Cardiac fibroblast (primary cell): ENCODE data around the gene AAGAB.

Source experiments
- DNase-seq, 2 donors: peaks; one replicate each; pipeline versions ENCODE4 v3.0.0 to v3.0.0-alpha.2; 2010; ENCODE audit warnings: low read depth in 2 of 2
- H3K4me3 ChIP-seq, 2 donors: replicated peaks in 1 of 2; 1 replicate in 1 of 2; 2 replicates in 1 of 2; pipeline ENCODE4 v1.5.1; 2011; ENCODE audit warnings: low read depth in 2 of 2, low read length in 2 of 2, mild to moderate bottlenecking in 2 of 2, moderate library complexity in 1 of 2
- TF ChIP-seq, protein P1 (sequence below): IDR thresholded peaks from one replicate; pipeline ENCODE4 v1.5.1; 2011; ENCODE audit warnings: low read depth, mild to moderate bottlenecking, low read length, inconsistent platforms

The AAGAB gene, protein sequence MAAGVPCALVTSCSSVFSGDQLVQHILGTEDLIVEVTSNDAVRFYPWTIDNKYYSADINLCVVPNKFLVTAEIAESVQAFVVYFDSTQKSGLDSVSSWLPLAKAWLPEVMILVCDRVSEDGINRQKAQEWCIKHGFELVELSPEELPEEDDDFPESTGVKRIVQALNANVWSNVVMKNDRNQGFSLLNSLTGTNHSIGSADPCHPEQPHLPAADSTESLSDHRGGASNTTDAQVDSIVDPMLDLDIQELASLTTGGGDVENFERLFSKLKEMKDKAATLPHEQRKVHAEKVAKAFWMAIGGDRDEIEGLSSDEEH

DNA sequence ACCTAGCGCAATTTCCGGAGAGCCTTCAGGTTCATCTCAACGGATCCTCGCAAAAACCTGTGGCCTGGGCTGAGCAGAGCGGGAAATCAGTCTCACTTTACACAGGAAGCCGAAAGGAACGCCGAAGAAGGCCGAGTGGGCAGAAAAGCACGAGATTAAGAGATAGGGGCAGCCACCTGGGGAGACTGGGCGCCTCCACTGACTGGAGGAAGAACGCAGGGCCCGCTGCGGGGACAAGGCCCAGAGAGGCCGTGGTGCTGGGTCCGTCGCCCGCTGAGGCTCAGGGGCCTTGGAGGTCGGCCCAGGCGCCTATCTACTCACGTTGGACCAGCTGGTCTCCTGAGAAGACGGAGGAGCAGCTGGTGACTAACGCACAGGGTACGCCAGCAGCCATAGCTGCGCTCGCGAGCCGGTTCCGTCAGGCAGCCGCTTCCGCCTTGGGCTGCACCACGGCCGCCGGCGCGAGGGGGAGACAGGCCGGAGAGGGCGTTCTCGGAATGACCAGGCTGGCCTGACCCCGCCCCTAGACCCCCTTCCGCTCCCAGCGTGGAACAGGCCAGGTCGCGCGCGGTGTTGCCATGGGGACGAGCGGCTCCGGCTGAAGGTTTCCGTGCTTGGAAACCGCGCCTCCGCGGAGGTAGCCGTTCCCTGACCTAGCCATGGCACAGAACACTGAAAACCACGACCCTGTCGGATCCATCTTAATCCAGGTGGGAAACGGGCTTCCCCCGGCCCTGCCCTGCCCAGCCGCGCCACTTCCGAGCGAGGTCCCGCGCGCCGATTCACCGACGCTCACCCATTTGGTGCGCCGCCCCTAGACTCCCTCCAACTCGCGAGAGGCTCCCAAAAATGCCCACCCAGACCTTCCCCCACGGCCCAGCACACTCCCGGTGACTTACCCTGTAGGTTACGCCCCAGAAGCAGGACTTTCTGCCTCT is at the start of gene AAGAB, which contains the start of gene IQCH:
Gene AAGAB, minus strand, starts transcription at position 424 of the 938 bp plus-strand sequence. Its CDS starts 30 bp downstream, at position 394.
Gene IQCH, plus strand, starts transcription at position 549 of the 938 bp plus-strand sequence. Its CDS starts 111 bp downstream, at position 660.
- TF ChIP-seq, protein P1, sequence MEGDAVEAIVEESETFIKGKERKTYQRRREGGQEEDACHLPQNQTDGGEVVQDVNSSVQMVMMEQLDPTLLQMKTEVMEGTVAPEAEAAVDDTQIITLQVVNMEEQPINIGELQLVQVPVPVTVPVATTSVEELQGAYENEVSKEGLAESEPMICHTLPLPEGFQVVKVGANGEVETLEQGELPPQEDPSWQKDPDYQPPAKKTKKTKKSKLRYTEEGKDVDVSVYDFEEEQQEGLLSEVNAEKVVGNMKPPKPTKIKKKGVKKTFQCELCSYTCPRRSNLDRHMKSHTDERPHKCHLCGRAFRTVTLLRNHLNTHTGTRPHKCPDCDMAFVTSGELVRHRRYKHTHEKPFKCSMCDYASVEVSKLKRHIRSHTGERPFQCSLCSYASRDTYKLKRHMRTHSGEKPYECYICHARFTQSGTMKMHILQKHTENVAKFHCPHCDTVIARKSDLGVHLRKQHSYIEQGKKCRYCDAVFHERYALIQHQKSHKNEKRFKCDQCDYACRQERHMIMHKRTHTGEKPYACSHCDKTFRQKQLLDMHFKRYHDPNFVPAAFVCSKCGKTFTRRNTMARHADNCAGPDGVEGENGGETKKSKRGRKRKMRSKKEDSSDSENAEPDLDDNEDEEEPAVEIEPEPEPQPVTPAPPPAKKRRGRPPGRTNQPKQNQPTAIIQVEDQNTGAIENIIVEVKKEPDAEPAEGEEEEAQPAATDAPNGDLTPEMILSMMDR, result no peak
- H3K4me3 ChIP-seq, result peak within 1 kb of the TSS; percentile 97 to 98
- DNase-seq, result peak; percentile 98 to 99

DNA sequence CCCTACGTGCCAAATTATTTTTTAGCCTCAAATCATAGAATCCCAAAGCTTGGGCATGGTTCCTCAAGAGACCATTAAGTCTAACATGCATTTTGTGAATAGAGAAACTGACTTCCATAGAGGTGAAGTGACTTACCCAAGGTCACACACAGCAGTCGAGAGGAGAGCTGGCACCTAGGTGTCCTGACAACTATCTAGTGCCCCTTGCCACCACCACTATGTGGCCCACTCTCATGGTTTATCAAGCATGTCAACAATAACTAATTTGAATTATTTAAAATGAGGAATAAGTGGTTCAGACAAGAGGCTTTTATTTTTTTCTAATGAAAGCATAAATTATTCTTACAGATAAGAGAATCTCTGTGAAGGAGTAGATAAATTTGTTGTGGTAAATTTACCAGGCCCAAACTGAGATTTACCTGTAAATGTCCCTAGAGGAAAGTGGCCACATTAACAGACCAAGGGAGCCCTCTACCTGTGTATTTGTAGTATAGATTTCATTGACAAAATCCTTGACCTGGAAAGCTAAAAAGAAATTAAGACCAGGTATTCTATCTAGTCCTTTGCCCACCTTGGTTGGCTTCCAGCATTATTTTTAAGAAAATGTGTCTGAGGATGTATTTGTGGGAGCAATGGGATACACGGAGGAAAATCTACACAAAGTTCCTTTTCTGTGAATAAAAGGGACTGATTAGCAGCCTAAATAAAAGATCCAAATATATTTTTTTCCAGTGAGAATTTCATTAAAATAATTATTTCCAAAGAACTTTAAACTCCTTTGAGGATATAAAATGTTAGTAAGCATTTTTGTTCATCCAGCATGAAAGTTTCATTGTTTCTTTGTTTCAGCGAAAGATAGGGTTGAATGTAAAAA is 49.3 kb upstream of the AAGAB start:
- TF ChIP-seq, protein P1, result peak; percentile 30
- H3K4me3 ChIP-seq, result no peak overlapping the region
- peak; percentile 55 to 61 for DNase-seq

DNA sequence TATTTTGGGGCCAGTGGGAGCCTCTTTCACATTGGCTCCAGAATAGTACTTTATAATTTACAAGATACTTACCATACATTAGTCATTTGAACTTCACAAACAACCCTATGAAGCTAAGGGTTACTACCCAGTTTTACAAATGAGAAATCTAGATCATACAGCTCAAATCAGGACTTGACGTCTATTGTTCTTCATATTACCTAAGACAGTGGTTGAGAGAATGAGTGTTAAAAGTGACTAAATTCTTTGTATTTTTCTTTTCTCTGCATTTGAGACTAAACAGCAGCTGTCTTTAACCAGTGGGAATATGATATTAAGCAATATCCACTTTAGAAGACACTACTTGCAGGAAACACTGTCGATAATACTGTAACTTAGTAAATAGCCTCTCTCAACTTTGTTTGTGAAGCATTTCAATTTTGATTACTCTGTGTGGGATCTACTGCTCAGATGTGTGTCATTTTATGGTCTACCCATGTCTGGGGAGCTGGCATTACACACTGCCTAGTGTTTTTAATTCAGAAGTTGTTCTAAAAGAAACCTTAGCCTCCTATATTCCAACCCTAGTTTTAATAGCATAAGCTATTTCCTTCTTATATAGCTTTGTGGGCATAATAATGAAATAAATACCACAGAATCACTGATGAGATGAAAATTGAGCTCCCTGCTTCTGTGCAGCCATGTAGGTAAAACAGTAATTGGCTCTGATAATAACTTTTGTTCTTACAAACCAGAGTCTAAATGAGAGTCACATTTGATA is 46.0 kb upstream of the AAGAB start:
- TF ChIP-seq, protein P1, result no peak
- DNase-seq, result peak; percentile 7 to 54
- H3K4me3 ChIP-seq, result no peak overlapping the region

GRCh38 chr15:67296684-67297083 is 42.2 kb upstream of the AAGAB start:
- TF ChIP-seq, protein P1, result no peak
- DNase-seq, result no peak
- H3K4me3 ChIP-seq, result no peak overlapping the region

DNA sequence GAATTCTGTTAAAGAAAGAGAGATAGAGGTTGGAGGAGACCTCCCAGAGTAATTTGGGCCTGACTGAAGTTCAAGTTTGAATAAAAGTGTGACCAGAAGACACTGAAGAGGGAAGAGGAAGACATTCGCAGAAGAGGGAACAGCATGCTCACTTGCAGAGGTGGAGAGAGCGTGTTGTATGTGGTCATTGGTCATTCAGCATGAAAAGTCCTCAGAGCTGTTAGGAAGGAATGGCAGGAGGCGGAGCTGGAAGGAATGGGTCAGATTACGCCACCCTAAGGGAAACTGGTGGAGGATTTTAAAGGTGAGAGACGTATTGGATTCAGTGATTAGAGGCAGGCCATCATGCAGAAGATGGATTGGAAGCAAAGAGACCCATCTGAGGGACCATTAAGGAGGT is 41.7 kb upstream of the AAGAB start:
- TF ChIP-seq, protein P1, result no peak
- no peak overlapping the region for H3K4me3 ChIP-seq
- DNase-seq, result no peak
